GM13976 (cell line): ENCODE measurements around the gene SYTL2.

Experiments
- DNase-seq: peaks from one replicate; pipeline ENCODE4 v3.0.0; 2012; ENCODE audit warnings: low spot score
- in situ Hi-C: fragments of 300-500 bp; cut with MboI; formaldehyde crosslinking; loops from one replicate; pipeline ENCODE4 v1.12.0; 2022; ENCODE audit warnings: low sequenced_read_pairs, mixed read lengths, inconsistent platforms; ENCODE audit not compliant: unreplicated experiment
- TF ChIP-seq, protein P1 (sequence below): IDR thresholded peaks from 2 replicates; pipeline ENCODE4 v1.5.1; 2012; ENCODE audit warnings: borderline replicate concordance, mild to moderate bottlenecking; ENCODE audit not compliant: insufficient read depth; ENCODE audit errors: extremely low read depth, missing control alignments, control extremely low read depth

The SYTL2 gene

DNA sequence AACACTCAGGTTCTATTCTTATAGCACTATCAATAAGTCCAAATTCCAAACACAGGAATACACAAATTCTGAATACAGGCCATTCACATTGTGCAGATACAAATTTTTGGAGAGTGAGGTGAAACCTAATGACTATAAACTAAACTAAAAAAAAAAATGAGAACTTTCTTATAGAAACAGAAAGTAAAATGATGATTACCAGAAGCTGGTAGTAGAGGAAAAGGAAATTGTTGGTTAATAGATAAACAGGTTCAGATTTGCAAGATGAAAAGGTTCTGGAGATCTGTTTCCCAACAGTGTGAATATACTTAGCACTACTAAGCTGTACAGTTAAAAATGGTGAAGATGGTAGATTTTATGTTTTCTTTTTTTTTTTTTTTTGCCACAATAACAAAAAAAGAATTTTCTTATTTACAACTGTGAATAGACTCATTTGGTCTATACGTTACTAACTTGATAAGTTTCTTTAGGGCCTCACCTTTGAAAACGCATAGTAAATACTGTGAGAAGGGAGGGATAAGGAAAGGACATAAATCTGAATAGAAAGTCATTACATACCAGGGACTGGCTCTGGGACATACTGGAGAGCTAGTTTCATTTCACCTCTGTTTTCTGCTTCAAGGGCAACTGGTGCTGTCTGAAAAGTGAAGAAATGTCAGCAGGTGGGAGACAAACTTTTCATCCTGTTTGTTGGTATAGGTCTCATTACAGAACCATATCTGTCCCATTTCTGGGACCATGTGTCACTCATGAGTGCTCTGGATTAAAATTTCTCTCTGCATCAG lies 110.8 kb downstream of the SYTL2 start:
- no peak for DNase-seq

DNA sequence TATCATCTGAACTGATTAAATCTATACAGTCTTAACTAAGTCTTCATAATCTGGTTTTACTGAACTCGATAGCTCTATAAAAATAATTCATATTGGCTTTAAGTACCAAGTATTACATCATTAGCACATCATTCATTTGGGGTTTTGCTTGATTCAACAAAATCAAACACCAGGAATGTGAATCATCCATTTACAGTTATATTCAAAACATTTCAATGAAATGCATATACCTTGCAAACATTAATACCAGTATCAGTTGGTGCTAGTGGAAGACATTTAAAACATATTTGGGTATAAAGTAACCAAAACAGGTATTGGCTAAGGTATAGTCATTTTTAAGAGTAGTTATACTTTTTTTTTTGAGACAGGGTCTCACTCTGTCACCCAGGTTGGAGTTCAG lies 112.7 kb downstream of the SYTL2 start:
- TF ChIP-seq, protein P1, sequence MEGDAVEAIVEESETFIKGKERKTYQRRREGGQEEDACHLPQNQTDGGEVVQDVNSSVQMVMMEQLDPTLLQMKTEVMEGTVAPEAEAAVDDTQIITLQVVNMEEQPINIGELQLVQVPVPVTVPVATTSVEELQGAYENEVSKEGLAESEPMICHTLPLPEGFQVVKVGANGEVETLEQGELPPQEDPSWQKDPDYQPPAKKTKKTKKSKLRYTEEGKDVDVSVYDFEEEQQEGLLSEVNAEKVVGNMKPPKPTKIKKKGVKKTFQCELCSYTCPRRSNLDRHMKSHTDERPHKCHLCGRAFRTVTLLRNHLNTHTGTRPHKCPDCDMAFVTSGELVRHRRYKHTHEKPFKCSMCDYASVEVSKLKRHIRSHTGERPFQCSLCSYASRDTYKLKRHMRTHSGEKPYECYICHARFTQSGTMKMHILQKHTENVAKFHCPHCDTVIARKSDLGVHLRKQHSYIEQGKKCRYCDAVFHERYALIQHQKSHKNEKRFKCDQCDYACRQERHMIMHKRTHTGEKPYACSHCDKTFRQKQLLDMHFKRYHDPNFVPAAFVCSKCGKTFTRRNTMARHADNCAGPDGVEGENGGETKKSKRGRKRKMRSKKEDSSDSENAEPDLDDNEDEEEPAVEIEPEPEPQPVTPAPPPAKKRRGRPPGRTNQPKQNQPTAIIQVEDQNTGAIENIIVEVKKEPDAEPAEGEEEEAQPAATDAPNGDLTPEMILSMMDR, result no peak
- in situ Hi-C loops, result no loop called here
- DNase-seq, result no peak

More for the DNA sequence above, 110.8 kb downstream of the SYTL2 start:
- TF ChIP-seq, protein P1, result no peak
- in situ Hi-C loops, result no loop called here

DNA sequence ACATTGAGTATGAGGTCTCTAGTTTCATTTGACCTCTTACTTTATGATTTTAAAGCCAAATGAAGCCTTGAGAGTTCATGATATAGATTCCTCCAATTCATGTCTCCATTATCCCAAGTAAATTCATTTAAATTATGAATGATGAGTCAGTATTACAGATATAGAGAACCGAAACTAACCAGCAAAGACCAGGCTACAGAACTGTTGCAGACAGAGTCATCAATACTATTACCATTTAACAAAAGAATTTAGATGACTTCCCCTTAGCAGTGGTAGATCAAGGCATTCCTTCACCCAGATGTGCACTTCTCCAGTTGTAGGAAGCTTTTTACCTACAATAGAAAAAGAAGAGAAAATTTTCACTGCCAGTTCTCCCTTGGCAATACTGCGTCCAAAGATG lies 113.2 kb downstream of the SYTL2 start:
- DNase-seq, result no peak
- TF ChIP-seq, protein P1, result no peak
- in situ Hi-C loops, result no loop called here

DNA sequence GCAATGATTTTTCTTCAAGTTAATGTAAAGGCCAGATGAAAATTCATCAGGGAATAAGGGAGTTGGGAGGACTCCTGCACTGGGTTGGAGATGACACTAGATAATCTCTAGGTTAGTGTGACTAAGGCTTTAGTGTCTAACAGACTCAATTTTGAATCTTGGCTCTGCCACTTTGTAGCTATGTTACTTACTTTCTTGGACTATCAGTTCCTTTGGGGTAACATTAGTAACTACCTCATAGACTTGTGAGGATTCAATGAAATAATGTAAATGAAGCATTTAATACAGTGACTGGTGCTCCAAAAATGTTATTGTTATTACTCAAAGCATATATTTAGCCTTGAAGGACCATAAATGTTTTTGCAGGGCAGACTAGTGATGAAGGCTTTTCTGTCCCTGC lies 115.4 kb downstream of the SYTL2 start:
- TF ChIP-seq, protein P1, result no peak
- DNase-seq, result no peak
- in situ Hi-C loops, result no loop called here

DNA sequence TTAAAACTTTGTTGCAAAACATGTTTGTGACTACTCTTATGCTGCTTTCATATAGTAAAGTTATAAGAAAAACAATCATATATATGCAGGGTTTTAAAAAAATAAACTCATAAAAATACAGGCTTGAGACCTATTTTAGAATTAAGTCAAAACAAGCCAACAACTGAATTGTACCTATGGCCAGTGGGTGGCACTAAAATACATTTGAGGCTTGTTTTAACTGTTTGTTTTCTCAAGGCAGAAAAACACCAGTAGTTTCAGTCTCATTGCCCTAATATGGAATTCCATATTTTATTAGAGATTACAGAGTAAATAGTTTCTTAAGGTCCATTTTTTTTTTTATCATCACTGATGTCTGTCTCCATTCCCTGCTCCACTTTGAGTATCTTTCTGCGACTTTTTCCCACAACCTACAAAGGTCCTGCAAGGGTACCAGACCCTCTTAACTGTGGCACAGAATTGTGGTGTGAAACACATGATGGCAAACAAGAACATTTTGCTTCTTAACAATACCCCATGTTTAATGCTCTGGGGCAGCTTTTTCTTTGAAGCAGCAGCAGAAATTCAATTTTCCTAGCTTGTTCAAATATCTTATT lies 116.5 kb downstream of the SYTL2 start:
- TF ChIP-seq, protein P1, result no peak
- DNase-seq, result no peak
- in situ Hi-C loops, result no loop called here

DNA sequence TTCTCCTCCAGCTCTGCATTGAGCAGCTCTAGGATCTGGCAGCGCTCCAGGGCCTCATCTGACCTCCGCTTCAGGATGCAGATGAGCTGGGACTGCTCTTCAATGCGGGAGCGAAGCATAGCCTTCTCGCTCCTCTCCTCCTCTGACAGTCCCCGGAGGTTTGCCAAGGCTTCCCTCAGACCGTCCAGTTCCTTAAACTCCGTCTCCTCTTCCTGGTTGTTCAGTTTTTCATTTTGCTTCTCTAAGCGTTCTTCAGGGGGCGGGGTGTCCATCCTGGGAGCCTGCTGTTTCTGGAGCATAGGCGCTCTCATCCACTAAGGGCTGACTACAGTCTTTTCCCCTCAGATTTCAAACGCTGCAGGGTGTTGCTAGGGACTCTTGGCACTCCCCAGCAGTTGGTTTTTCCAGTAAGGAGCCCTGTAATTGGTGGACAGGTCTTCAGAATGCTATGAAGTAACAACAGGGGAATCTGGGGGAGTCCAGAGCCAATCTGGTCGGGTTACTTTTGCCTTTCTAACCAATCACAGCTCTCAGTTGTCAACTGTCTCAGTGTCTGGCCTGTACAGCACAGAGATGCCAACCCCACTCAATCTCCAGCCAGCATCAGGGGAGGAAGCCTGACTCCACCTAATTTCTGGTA lies 125.0 kb downstream of the SYTL2 start, which contains the start of gene CCDC89:
CCDC89 (minus strand) TSS at position 376 of the 640 bp plus-strand sequence; CDS start at position 311, 65 bp downstream.
- in situ Hi-C loops, result no loop called here
- TF ChIP-seq, protein P1, result no peak
- no peak for DNase-seq
